Prostate gland (tissue), 2 donors: ENCODE data around the gene ANKRD11. TPM values are rescaled to one million over a fixed set of nuclear protein-coding genes. Genes with fewer than 3 reads are reported as not detected.

ENCODE experiments used
- DNase-seq: peaks from one replicate; pipeline ENCODE4 v3.0.0-alpha.2; 2019; ENCODE audit warnings: low spot score
- H3K27ac ChIP-seq, 2 donors: fragments of 200-600 bp; sonication (generic); 2 replicates each; pipeline ENCODE4 v1.5.1; 2017 to 2019
- H3K27me3 ChIP-seq: fragments of 200-600 bp; sonication (generic); replicated peaks from 2 replicates; pipeline ENCODE4 v1.5.1; 2019; ENCODE audit not compliant: insufficient read depth
- H3K36me3 ChIP-seq, 2 donors: fragments of 200-600 bp; sonication (generic); 1 replicate in 1 of 2; 2 replicates in 1 of 2; pipeline versions ENCODE4 v1.5.1 to v1.8.1; 2017 to 2019
- H3K4me1 ChIP-seq: fragments of 200-600 bp; sonication (generic); replicated peaks from 2 replicates; pipeline ENCODE4 v1.5.1; 2019
- H3K4me3 ChIP-seq, 2 donors: fragments of 200-600 bp; sonication (generic); 2 replicates each; pipeline ENCODE4 v1.5.1; 2017 to 2019
- H3K9me3 ChIP-seq: fragments of 200-600 bp; sonication (generic); 2 replicates; pipeline ENCODE4 v1.5.1; 2017
- CTCF ChIP-seq, 4 experiments: fragments of 200-600 bp in 2 of 4; fragments of 450-650 bp in 2 of 4; sonication (generic) in 2 of 4; IDR thresholded peaks; 1 replicate in 3 of 4; 2 replicates in 1 of 4; pipeline ENCODE4 v1.5.1; 2016 to 2019; ENCODE audit warnings: antibody characterized with exemption in 4 of 4, mild to moderate bottlenecking in 2 of 4, moderate library complexity in 2 of 4
- POLR2A ChIP-seq: fragments of 450-650 bp; IDR thresholded peaks from one replicate; pipeline ENCODE4 v1.6.1; 2016; ENCODE audit warnings: antibody characterized with exemption, mild to moderate bottlenecking
- POLR2AphosphoS5 ChIP-seq: sonication (generic); formaldehyde crosslinking; IDR thresholded peaks from one replicate; pipeline ENCODE4 v1.6.1; 2017; ENCODE audit warnings: antibody characterized with exemption
- WGBS: methylation state at CpG from one replicate; pipeline ENCODE4 v1.1.5; 2018; 5-methylcytosine and 5-hydroxymethylcytosine counted together
- intact Hi-C: fragments of 100-400 bp; cut with DNase I; formaldehyde crosslinking; loops from one replicate; pipeline ENCODE4 v1.14.2; 2022
- total RNA-seq, 2 donors: library from RNA; depleted of rRNA; stranded (reverse); fragments of >200 nt; gene quantifications; one replicate each; pipeline ENCODE4 v1.1.0, GENCODE V29; 2016

The ANKRD11 gene
- total RNA-seq, 2 donors from 2014 or later: 66.2 to 143 TPM

DNA sequence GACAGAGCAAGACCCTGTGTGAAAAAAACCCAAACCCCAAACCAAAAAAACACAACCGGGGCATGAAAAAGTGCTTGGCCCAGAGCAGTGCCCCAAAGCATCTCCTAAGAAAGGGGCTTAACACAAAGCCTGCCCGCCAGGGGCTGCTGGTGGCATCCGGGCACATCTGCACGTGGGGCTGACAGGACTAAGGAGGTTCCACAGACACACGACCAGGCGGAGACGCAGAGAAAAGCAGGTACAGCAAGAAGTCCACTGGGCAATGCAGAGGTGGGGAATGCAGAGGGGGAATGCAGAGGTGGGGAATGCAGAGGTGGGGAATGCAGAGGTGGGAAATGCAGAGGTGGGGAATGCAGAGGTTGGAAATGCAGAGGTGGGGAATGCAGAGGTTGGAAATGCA, 163.6 kb downstream of the ANKRD11 start:
- no peak overlapping the region for H3K4me3 ChIP-seq
- no peaks in the 10 kb centered on the region for H3K27me3 ChIP-seq
- H3K36me3 ChIP-seq: no peaks in the 10 kb centered on the region
- TF ChIP-seq CTCF (IDR thresholded peaks at IDR 0.05): no peak
- no peak for TF ChIP-seq POLR2A
- TF ChIP-seq POLR2AphosphoS5: no peak
- 82% methylated on average over 7 of the region's 7 CpGs for WGBS
- peaks cover 10% of the 10 kb centered on the region for H3K4me1 ChIP-seq
- H3K27ac ChIP-seq: peak overlapping the region in 1 of 2 donors; percentile 31
- intact Hi-C loops: loop anchor here (10.0 kb wide), 1 partner anchor 82 kb away; no protein-coding TSS in a partner anchor
- no peaks in the 10 kb centered on the region for H3K9me3 ChIP-seq
- no peak for DNase-seq

GRCh38 chr16:89325861-89326471, 164.4 kb downstream of the ANKRD11 start:
- DNase-seq: no peak
- H3K4me1 ChIP-seq: peaks cover 12% of the 10 kb centered on the region
- no peaks in the 10 kb centered on the region for H3K36me3 ChIP-seq
- peak overlapping the region; percentile 31 to 55 for H3K27ac ChIP-seq
- H3K27me3 ChIP-seq: no peaks in the 10 kb centered on the region
- WGBS: 35% methylated on average over 18 of the region's 18 CpGs
- no peak overlapping the region for H3K4me3 ChIP-seq
- intact Hi-C loops: loop anchor here (10.0 kb wide), 1 partner anchor 81 kb away; no protein-coding TSS in a partner anchor
- no peaks in the 10 kb centered on the region for H3K9me3 ChIP-seq
- TF ChIP-seq CTCF (IDR thresholded peaks at IDR 0.05): no peak
- peak; percentile 77 for TF ChIP-seq POLR2AphosphoS5
- TF ChIP-seq POLR2A: no peak

DNA sequence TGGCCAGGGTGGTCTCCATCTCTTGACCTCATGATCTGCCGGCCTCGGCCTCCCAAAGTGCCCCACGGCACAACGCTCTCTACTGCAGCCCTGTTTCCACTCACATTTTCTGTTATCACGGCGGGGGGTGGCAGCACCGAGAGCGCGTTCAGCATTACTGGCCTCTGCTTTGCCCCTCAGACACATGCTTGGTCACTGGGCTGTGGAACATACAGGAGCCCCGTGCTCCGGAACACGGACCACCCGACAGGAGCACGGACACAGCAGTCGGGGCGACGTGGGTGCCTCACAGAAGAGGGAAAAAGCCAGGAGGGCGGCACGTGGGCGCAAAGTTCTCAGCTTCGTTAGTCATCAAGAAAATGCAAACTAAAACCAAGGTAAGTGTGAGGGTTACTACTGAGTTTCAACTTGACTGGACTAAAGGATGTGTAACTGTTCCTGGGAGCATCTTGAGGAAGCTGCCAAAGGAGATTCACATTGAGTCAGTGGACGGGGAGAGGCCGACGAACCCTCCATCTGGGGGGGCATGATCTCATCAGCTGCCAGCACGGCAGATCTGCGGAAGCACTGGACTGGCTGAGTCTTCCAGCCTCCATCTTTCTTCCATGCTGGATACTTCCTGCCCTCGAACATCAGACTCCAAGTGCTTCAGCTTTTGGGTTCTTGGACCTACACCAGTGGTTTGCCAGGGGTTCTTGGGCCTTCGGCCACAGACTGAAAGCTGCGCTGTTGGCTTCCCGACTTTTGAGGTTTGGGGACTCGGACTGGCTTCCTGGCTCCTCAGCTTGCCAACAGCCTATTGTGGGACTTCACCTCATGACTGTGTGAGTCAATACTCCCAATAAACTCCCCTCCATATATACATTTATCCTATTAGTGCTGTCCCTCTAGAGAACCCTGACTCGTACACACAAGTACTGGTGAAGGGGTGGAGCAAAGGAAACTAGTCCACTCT, 166.0 kb downstream of the ANKRD11 start:
- H3K36me3 ChIP-seq: no peaks in the 10 kb centered on the region
- no peak for DNase-seq
- intact Hi-C loops: loop anchor here (10.0 kb wide), 1 partner anchor 80 kb away; no protein-coding TSS in a partner anchor
- H3K4me3 ChIP-seq: no peak overlapping the region
- H3K27ac ChIP-seq: no peak overlapping the region
- H3K27me3 ChIP-seq: no peaks in the 10 kb centered on the region
- H3K4me1 ChIP-seq: peaks cover 22% of the 10 kb centered on the region
- no peak for TF ChIP-seq POLR2AphosphoS5
- no peak for TF ChIP-seq CTCF (IDR thresholded peaks at IDR 0.05)
- no peak for TF ChIP-seq POLR2A
- 96% methylated on average over 32 of the region's 32 CpGs for WGBS
- H3K9me3 ChIP-seq: no peaks in the 10 kb centered on the region

DNA sequence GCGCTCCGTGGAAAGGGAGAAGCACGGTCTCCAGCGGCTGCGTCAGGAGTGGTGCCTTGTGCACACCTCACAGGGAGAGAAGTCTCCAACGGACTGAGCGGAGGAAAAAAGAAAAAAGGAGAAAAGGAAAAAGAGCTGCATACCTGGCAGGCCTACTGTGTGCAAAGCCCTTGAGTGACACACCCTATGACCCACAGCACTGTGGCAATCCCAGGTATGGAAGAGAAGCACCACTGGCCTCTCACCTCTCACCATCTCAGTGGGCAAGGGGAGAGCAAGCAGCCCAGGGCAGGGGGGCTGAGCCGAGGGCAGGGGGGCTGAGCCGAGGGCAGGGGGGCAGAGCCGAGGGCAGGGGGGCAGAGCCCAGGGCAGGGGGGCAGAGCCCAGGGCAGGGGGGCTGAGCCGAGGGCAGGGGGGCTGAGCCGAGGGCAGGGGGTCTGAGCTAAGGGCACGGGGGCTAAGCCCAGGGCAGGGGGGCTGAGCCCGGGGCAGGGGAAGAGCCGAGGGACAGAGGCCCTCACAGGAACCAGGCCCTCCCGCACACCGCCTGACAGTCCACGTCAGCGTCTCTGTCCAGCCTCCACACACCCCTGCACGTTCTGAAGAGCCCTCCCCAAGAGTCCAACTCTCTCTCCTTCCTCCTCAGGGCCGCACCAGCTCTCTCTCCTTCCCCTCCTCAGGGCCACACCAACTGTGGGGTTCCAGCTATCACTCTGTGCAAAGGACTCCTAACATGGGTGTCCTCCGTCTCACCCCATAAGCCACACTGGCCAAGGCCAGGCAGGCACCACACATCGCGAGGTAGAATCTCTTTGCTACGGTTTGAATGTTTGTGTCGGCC, 167.0 kb downstream of the ANKRD11 start:
- no peak for DNase-seq
- Histone ChIP-seq H3K4me1 (peaks cover 24% of the 10 kb centered on the region), H3K36me3 (no peaks in the 10 kb centered on the region), H3K27ac (no peak overlapping the region), H3K27me3 (no peaks in the 10 kb centered on the region), H3K4me3 (no peak overlapping the region), H3K9me3 (no peaks in the 10 kb centered on the region)
- TF ChIP-seq POLR2AphosphoS5: no peak
- no peak for TF ChIP-seq CTCF (IDR thresholded peaks at IDR 0.05)
- TF ChIP-seq POLR2A: no peak
- intact Hi-C loops: loop anchor here (10.0 kb wide), 1 partner anchor 79 kb away; no protein-coding TSS in a partner anchor
- WGBS: 85% methylated on average over 25 of the region's 26 CpGs
